Stimulated activated CD4-positive, alpha-beta T cell treated with anti-CD3 and anti-CD28 coated beads, TNF-alpha, amount 100 ng/mL, for 4 hours (primary cell): ENCODE measurements around the gene BCKDHA.
"Not testable (repeated sequence)": the region's sequence is repeated elsewhere in the genome, so short reads cannot be mapped to it uniquely, and the experiment has no call there.

Experiments
- DNase-seq, 3 experiments: peaks; one replicate each; pipeline ENCODE4 v3.0.0-alpha.2; 2020; ENCODE audit warnings: low read depth in 3 of 3

BCKDHA gene

DNA sequence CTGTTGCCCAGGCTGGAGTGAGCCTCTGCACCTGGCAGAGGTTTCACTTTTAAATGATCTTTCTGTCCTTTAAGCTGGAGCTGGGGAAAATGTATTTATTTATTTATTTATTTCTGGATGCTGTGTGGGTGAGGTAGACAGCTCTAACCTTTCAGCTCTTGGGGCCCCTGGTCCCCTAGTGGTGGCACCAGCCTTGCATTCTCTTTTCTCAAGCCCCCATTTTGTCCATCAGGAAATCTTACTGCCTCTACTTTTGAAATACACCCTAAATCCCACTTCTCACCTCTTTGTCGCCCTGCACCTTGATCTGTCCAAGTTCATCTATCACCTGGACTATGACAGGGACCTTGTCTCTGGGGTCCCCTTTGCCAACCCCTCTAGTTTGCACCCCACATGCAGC lies 31.5 kb upstream of the BCKDHA start:
- no peak for DNase-seq

DNA sequence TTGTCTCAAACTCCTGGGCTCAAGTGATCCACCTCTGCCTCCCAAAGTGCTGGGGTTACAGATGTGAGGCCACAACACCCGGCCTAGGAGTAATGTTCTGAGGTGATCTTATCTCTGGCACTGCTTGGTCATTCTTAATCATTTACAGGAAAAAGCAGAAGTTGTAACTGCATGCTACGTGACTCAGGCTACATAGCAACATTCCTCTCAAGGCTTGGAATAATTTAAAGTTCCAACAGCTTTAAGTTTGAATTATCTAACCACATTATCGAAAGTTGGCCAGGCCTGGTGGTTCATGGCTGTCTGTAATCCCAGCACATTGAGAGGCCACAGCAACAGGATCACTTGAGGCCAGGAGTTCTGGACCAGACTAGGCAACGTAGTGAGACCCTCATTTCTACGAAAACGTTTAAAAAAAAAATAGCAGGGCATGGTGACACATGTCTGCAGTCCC lies 29.7 kb upstream of the BCKDHA start:
- DNase-seq: no peak

DNA sequence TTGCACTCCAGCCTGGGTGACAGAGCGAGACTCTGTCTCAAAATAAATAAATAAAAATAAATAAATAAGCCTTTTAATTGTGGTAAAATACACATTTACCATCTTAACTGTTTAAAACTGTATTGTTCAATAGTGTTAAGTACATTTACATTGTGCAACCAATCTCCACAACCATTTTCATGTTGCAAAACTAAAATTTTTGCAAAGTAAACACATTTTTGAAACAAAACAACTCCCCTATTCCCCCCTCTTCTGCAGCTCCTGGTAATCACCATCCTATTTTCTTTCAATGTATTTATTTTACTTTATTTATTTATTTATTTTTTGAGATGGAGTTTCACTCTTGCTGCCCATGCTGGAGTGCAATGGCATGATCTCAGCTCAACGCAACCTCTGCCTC lies 27.8 kb upstream of the BCKDHA start:
- no peak for DNase-seq

DNA sequence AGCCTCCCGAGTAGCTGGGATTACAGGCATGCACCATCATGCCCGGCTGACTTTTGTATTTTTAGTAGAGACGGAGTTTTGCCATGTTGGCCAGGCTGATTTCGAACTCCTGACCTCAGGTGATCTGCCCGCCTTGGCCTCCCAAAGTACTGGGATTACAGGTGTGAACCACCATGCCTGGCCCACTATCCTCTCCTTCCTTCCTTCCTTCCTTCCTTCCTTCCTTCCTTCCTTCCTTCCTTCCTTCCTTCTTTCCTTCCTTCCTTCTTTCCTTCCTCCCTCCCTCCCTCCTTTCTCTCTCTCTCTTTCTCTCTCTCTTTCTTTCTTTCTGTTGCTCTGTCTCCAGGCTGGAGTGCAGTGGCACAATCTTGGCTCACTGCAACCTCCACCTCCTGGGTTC lies 26.5 kb upstream of the BCKDHA start:
- not testable (repeated sequence) for DNase-seq

DNA sequence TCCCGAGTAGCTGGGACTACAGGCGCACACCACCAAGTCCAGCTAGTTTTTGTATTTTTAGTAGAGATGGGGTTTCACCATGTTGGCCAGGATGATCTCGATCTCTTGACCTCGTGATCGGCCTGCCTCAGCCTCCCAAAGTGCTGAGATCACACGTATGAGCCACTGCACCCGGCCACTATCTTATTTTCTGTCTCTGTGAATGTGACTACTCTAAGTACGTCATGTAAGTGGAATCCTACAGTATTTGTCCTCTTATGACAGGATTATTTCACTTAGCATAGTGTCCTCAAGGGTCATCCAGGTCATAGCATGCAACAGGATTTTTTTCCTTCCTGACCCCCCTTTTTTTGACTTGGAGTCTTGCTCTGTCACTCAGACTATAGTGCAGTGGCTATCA lies 26.1 kb upstream of the BCKDHA start:
- no peak for DNase-seq

DNA sequence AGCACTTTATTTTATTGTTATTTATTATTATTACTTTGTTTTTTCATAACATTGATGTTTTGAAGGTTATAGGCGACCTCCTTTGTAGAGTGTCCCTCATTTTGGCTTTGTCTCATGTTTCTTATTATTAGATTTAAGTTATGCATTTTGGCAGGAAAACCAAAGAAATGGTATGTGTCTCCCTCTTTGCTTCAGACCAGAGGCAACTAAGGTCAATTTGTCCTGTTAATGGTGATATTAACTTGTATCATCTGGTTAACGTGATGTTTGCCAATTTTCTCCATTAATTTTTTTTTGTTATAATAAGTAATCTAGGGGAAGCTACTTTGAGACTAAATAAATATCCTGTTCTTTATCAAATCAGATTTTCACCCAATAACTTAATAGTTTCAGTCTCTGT lies 25.1 kb upstream of the BCKDHA start:
- DNase-seq: no peak

DNA sequence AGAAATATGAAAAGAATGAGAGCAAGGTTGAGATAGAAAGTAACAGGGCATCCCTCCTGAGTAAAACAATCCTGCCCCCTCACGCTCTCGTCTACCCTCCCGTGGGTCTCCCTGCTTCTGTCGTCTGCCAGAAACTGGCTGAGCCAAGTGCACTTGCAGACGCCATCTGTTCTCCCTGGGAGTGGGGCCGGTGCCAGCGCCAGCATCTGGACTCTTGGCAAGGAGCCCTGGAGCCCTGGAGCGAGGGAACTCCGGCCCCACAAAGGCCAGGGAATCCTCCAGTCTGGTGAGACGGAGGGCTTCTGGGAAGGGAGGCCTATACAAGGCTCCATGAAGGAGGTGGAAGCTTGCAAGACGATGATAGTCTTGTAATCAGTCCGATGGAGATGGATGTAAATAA lies 23.6 kb upstream of the BCKDHA start:
- no peak for DNase-seq

DNA sequence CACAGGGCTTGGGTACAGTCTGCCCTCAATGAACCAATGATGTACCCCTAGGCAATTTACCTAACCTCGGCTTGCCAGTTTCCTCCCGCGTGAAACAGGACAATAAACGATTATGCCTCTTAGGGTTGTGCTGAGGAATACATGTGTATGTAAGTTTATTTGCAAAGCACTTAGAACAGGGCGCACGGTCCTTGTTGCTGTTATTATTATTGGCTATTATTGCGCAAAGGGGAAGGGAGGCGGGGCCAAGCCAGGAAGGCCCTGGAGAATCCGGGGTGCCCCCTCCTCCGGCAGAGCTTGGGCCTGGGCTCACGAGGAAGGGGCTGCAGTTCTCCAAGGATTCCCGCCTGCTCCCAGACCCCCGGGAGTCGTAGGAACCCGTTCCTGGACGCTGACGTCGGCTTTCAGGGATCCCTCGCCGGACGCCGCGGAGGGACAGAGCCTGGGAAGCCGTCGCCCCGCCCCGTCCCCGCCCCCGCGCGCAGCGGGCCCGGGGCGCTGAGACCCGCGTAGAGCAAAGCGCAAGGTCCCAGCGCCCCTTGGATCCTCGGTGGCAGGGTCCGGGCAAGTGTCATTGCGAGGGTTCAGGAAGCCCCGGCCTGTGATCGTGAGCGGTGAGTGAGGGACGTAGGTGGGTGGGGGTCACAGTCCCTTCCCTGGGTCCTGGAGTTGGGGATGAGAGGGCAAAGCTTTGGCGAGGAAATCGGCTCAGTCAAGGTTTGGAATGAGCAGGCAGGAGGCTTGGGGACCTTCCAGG lies 21.2 kb upstream of the BCKDHA start, which contains the start of gene TMEM91:
TSS of gene TMEM91 (plus strand) at position 293 of the 757 bp plus-strand sequence. CDS start 1,777 bp downstream, outside the sequence.
- no peak for DNase-seq

DNA sequence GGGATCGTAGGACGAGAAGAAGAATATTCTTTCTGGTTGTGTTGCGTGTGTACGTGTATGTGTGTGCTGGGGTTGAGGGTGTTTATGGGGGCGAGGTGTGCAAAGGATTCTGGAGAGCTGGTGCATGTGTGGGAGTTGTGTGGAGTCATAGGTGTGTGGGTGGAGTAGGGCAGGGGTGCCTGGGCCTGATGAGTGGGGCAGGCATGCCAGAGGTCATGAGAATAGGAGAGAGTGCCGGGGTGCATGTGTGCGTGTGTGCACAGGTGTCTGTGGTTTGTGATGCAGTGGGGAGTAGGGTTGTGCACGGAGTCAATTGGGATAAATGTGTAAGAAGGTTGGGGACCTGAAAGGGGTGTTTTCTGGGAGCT lies 20.6 kb upstream of the BCKDHA start:
- DNase-seq: peak in 2 of 3 experiments; percentile 45 to 46

DNA sequence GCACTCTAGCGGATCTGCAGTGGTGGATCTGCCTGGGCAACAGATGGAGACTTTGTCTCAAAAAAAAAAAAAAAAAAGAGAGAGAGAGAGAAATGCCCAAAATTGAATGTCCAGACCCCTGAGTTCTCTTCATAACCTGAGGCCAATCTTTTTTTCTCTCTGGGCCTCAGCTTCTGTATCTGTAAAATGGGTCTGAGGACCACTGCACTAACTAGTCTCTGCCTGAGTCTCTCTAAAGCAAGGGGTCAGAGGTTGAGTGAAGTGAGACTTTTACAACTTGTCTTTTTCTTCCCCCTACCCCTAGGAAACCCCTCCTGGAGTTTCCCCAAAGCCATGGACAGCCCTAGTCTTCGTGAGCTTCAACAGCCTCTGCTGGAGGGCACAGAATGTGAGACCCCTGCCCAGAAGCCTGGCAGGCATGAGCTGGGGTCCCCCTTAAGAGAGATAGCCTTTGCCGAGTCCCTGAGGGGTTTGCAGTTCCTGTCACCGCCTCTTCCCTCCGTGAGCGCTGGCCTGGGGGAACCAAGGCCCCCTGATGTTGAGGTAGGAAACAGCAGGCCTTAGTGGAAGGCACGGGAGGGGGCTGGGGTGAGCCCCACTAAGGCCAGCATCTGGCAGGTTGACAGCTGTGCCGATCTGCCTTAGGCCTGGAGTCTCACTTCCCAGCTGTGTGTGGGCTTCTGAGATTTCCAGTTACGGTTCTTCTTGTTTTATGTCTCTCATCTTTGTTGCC lies 19.5 kb upstream of the BCKDHA start:
- no peak for DNase-seq

DNA sequence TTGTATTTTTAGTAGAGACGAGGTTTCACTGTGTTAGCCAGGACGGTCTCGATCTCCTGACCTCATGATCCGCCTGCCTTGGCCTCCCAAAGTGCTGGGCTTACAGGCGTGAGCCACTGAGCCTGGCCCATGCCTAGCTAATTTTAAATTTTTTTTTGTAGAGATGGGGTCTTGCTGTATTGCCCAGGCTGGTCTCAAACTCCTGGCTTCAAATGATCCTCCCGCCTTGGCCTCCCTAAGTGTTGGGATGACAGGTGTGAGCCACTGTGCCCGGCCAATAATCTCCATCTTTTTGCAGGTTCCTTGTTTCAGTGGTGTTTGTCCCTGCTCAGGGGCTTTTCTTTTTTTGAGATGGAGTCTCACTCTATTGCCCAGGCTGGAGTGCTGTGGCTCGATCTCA lies 16.1 kb upstream of the BCKDHA start:
- not testable (repeated sequence) for DNase-seq

DNA sequence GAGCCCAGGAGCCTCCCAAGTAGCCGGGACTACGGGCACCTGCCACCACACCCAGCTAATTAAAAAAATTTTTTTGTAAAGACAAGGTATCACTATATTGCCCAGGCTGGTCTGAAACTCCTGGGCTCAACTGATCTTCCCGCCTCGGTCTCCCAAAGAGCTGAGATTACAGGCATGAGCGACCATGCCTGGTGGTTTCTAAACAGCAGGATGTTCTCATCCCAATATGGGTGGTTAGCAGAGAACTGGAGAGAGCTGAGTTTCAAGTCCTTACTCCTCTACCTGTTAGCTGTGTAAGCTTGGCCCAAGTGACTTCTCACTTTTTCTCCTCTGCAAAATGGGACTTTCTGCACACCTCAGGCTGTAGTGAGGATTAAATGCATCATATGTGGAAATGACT lies 13.3 kb upstream of the BCKDHA start:
- DNase-seq: no peak

DNA sequence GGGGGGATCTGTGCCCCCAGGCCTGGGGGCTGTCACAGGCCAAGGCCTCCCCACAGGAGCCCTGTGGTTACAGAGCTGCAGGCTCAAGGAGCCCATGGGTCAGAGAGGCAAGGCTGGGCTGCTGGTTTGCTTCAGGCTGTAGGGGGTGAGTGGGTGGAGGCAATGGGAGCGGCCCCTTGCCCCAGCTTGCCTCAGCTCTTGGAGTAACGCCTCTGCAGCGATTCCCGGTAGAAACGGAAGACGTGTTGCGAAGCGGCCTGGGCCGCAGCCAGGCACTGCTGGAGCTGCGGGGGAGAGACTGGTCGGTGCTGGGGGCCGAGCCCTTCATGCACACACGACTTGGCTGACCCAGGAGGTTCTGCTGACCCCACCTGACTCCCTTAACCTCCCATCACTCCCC lies 11.2 kb upstream of the BCKDHA start:
- DNase-seq: no peak

DNA sequence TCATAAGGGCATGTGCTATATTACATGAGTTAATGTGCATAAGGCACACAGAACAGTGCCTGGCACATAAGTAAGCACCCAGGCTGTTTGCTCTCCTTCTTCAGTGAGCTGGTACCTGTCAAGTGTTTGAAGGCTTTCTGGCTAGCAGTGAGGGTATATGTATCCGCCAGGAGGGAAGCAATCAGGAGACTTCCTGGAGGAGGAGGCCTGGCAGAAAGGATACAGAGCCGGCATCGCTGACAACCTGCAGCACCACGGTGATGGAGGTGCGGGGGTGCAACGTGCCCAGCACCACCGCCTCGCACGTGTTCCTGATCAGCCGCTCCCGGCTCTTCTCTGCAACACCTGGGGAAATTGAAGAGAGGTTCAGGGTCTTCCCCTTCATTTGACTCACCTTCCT lies 6.0 kb upstream of the BCKDHA start:
- DNase-seq: no peak

DNA sequence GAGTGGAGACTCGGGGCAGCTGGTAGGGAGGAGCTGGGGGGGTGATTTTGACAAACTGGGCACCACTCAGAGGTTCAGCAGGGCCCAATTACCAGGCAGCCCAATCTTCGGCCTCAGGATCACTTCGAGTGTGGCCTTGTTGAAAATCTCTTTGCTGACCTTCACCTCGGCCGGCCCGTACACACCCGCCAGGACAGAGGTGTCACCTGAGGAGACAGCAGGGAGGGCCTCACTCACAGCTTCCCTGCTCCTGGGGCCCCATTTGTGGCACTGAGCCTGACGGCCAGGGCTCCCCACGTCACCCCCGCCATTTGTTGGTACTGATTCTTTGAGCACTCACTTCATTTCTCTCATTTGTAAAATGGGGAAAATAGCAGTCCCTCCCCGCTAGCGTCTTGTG lies 4.8 kb upstream of the BCKDHA start:
- DNase-seq: no peak

DNA sequence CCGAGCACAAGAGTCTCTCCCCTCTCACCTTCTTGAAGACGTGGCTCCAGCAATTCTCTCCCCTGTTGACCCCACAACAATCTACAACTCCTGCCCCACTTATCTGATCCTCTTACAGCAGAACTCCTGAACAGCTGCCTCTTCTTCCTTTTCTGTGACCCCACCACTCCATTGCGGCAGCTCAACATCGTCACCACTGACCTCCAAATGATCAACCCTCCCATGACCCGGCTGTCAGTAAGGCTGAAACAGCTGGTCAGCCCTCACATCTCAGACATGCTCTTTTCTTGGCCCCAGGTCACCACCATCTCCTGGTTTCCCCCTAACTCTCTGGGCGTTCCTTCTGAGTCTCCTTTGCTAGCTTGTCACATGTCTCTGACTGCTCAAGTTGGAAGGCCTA lies 2.3 kb upstream of the BCKDHA start:
- DNase-seq: no peak

DNA sequence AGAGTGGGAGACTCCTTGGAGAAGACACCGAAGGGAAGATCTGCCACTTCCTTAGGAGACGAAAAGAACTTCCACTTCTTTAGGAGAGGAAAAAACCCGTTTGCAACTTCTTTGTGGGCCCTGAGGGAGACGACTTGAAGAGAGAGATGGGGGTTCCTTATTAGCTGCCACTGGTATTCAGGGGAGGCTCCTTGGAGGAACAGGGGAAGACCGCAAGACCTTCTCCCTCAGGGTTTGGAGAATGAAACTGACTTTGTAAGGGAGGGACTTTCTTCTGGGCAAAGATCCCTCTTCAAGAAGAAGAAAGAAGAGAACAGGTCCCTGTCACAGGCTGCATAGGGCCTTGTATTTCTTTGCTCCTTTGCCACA lies 416 bp downstream of the BCKDHA start:
- DNase-seq: no peak

DNA sequence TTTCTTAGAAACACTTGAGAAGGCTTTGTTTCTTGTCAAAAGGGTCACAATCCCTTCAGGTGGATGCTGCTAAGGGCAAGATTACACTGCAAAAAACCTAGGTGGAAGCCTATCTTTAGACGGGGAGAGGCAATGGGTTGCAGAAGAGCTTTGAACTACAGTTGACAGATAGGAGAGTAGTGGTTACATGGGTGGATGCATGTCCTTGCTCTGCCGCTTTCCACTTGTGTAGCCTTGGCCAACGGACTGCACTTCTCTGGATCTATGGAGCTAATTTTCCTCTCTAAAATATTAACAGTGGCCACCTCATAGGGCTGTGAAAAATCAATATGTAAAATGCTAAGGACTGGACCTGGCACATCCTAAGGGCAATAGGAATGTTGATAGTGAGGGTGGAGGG lies 980 bp downstream of the BCKDHA start:
- DNase-seq: no peak

DNA sequence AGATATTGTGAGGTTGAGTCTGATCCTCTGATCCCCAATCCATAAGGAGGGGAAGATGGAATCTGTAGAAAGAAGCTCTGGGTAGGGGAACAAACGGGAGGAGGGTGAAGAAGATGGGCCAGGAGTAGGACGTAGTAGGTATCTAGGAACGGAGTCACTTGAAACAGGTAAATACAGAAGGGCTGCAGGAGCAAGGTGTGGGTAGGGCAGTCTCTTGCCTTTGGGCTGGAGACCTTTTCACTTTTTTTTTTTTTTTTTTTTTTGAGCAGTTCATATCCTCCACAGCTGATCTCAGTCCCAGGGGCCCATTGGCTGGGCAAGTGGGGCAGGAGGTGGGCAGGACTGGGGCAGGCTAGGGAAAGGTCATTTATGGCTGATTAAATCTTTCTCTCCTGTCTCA lies 1.5 kb downstream of the BCKDHA start:
- no peak for DNase-seq

DNA sequence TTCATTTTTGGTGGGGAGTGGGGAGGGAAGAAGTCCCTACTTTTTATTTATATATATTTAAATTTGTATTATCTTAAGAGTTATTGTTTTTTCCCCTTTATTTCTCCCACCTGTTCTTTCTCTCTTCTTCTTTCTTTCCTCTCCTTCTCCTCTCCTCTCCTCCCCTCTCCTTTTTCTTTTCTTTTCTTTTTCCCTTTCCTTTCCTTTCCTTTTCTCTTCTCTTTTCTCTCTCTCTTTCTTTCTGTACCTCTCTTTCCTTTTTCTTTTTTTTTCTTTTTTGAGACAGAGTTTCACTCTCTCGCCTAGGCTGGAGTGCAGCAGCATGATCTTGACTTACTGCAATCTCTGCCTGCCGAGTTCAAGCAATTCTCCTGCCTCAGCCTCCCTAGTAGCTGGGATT lies 1.9 kb downstream of the BCKDHA start:
- no peak for DNase-seq

DNA sequence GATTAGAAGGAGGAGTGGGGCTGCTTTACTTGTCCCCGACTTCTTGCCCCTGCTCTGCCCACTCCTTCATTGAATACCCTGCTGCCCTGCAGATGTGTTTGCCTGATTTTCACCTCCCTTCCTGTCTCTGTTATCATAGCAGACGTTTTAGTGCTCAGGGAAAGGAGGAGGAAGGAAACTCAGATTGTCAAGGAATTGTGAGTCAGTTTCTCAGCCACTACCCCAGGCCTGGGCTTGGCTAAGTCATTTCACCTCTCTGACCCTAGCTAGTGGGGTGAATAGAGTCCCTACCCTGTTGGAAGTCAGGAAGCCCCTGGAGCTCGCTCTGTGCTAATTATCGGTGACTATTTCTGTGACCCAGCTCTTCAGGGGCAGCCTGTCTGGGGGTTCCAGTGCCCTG lies 3.9 kb downstream of the BCKDHA start:
- DNase-seq: no peak

DNA sequence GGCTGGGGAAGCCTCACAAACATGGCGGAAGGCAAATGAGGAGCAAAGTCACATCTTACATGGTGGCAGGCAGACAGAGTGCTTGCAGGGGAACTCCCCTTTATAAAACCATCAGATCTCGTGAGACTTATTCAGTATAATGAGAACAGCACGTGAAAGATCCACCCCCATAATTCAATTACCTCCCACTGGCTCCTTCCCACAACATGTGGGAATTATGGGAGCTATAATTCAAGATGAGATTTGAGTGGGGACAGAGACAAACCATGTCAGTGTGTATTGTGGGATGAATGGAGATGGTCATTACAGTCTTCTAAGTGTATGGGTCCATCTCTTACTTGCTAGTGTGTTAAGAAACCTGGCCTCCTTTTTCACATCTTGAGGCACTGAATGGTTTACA lies 4.4 kb downstream of the BCKDHA start:
- DNase-seq: no peak

DNA sequence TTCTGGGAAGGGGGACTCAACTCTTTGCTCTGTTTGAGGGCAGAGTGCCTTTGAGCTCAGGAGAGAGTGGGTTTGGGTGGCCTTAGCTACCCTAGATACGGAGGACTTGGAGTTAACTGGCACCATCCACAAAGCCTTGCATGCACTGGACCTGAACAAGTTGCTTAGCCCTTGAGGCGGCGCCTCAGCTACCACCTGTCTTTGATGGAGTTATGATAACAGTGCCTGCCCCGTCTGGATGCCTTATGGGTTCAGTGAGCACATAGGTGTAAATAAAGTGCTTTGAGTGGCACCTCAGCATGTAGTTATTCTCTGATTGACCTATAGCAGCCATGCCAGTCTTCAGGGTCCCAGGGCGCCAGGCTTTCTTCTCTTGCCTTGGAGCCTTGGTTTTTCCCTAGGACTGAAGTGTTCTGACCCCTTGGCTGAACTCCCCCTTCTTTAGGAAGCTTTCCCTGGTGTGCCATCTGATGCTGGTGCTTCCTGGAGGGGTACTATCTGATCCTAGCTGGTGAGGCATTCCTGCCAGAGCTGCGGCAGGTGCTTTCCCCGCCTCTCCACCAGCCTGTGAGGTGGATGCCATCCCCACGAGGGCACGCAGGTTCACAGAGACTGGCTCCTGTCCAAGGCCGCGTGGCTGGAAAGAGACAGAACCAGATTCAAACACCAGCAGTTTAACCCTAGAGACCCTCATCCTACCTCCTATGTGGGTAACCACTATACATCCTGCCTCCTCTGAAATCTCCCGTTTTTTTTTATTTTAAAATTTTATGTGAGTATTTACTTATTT lies 5.8 kb downstream of the BCKDHA start:
- DNase-seq: no peak
